Ovary (tissue), 9 donors: Measurements from ENCODE around the gene AKT1S1. TPM values are rescaled to one million over a fixed set of nuclear protein-coding genes. Genes with fewer than 3 reads are reported as not detected.

Experiments used
- DNase-seq, 5 donors: peaks; one replicate each; pipeline ENCODE4 v3.0.0-alpha.2; 2019 to 2020
- H3K27ac ChIP-seq, 2 donors: fragments of 200-600 bp; one replicate each; pipeline versions ENCODE4 v1.5.1 to v1.8.0; 2019 to 2022
- H3K27me3 ChIP-seq: fragments of 200-600 bp; one replicate; pipeline ENCODE4 v1.8.0; 2022
- H3K36me3 ChIP-seq: fragments of 200-600 bp; sonication (generic); one replicate; pipeline ENCODE4 v1.5.1; 2019
- H3K4me1 ChIP-seq: one replicate; pipeline ENCODE4 v1.8.1; 2013; ENCODE audit warnings: mild to moderate bottlenecking, moderate library complexity; ENCODE audit not compliant: insufficient read depth
- H3K4me3 ChIP-seq: fragments of 200-600 bp; sonication (generic); one replicate; pipeline ENCODE4 v1.5.1; 2017
- H3K9me3 ChIP-seq, 2 donors: fragments of 200-600 bp in 1 of 2; sonication (generic) in 1 of 2; one replicate each; pipeline versions ENCODE4 v1.5.1 to v1.8.1; 2013 to 2019; ENCODE audit warnings: mild to moderate bottlenecking in 1 of 2, moderate library complexity in 1 of 2
- EP300 ChIP-seq: sonication (generic); formaldehyde crosslinking; IDR thresholded peaks from one replicate; pipeline ENCODE4 v1.6.1; 2017; ENCODE audit warnings: antibody characterized with exemption
- POLR2A ChIP-seq: fragments of 450-650 bp; IDR thresholded peaks from one replicate; pipeline ENCODE4 v1.6.1; 2017; ENCODE audit warnings: antibody characterized with exemption, mild to moderate bottlenecking, moderate library complexity
- WGBS, 3 donors: extraction: QIAGEN DNeasy Blood & Tissue Kit in 1 of 3; methylation state at CpG; one replicate each; pipeline versions ENCODE4 v1.1.5 to v1.1.7; 2013 to 2017; 5-methylcytosine and 5-hydroxymethylcytosine counted together
- intact Hi-C, 4 donors: fragments of 100-400 bp; cut with DNase I; formaldehyde crosslinking; loops; one replicate each; pipeline versions ENCODE4 v1.11.0 to v1.15.1; 2022 to 2023
- polyA plus RNA-seq, 2 donors: library from polyadenylated mRNA; stranded (reverse); fragments of 200-250 nt in 1 of 2; fragments of 350-450 nt in 1 of 2; fragmentation: Illumina TruSeq in 1 of 2; extraction: RNeasy Lipid Tissue Mini Kit (QIAGEN cat#74804) in 1 of 2; gene quantifications; one replicate each; pipeline ENCODE4 v1.2.3, GENCODE V29; 2013 to 2014
- total RNA-seq, 7 donors: library from RNA; depleted of rRNA in 2 of 7; stranded (reverse); fragments of >200 nt in 2 of 7; fragmentation: NEBNext Ultra II Directional in 3 of 7; extraction: Animal tissue kit (Norgen Biotek cat#: 25700) in 3 of 7; gene quantifications; one replicate each; pipeline versions ENCODE4 v1.1.0 to v1.2.4, GENCODE V29; 2016 to 2023
- TF ChIP-seq, protein P1 (sequence below), 3 donors: fragments of 450-650 bp in 2 of 3; fragments of 200-600 bp in 1 of 3; IDR thresholded peaks; one replicate each; pipeline versions ENCODE4 v1.5.1 to v1.8.0; 2016 to 2022; ENCODE audit warnings: antibody characterized with exemption in 3 of 3, mild to moderate bottlenecking in 1 of 3
- donor health status: DM: no; HTN: no; CAD: no; lungs with moderate emphysema.
- donor health status: DM: no; HTN: no; CAD: no.
- donor health status: Bipolar disorder and iron deficiency.
- donor health status: DM: yes; HTN: yes; CAD: no.
- donor health status: DM: no; HTN: no; CAD: no.
- donor health status: DM: yes; HTN: yes; CAD: no.

AKT1S1 gene
- total and polyA plus RNA-seq, 9 donors = 10.6 to 45.3 (median 30.0) TPM

DNA sequence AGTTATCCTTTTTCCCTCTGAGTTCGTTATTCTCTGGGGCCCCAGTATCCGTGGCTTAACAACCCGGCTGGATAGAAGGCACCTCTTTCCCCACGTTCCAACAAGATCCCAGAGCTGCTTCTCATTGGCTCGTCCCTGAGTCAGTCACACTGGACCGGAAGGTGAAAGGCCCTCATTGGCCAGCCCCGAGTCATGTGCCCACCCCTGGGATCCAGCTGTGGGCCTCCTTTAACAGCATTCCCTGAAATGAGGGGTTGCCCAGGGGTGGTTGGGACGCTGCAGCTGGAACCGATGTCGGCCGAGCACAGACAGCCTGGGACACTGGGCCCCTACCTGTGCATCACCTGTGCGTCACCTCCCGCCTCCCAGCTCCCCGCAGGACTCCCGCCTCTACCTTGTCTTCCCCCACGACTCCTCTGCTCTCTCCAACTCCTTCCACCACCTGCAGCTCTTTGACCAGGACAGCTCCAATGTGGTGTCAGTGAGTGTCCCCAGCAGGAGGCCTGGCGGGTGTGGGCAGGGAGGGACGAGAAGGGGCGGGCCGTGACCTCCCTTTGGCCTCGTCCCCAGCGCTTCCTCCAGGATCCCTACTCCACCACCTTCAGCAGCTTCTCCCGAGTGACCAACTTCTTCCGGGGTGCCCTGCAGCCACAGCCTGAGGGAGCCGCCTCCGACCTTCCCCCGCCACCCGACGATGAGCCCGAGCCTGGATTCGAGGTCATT is 4.7 kb upstream of the AKT1S1 start:
- Histone ChIP-seq H3K27ac (no peak overlapping the region), H3K4me1 (no peaks in the 10 kb centered on the region), H3K4me3 (no peak overlapping the region), H3K27me3 (no peaks in the 10 kb centered on the region), H3K36me3 (no peaks in the 10 kb centered on the region), H3K9me3 (no peaks in the 10 kb centered on the region)
- WGBS, 3 donors = 86 to 90% (median 89%) methylated on average over 31 of the region's 31 CpGs
- TF ChIP-seq, protein P1, sequence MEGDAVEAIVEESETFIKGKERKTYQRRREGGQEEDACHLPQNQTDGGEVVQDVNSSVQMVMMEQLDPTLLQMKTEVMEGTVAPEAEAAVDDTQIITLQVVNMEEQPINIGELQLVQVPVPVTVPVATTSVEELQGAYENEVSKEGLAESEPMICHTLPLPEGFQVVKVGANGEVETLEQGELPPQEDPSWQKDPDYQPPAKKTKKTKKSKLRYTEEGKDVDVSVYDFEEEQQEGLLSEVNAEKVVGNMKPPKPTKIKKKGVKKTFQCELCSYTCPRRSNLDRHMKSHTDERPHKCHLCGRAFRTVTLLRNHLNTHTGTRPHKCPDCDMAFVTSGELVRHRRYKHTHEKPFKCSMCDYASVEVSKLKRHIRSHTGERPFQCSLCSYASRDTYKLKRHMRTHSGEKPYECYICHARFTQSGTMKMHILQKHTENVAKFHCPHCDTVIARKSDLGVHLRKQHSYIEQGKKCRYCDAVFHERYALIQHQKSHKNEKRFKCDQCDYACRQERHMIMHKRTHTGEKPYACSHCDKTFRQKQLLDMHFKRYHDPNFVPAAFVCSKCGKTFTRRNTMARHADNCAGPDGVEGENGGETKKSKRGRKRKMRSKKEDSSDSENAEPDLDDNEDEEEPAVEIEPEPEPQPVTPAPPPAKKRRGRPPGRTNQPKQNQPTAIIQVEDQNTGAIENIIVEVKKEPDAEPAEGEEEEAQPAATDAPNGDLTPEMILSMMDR (IDR thresholded peaks at IDR 0.05) = no peak
- TF ChIP-seq POLR2A = no peak
- no peak for TF ChIP-seq EP300
- intact Hi-C loops = loop anchor here in 1 of 4 donors (5.0 kb wide), 1 partner anchor 135 kb away; no protein-coding TSS in a partner anchor
- DNase-seq = peak in 3 of 5 donors; percentile 28 to 42 (median 33)

DNA sequence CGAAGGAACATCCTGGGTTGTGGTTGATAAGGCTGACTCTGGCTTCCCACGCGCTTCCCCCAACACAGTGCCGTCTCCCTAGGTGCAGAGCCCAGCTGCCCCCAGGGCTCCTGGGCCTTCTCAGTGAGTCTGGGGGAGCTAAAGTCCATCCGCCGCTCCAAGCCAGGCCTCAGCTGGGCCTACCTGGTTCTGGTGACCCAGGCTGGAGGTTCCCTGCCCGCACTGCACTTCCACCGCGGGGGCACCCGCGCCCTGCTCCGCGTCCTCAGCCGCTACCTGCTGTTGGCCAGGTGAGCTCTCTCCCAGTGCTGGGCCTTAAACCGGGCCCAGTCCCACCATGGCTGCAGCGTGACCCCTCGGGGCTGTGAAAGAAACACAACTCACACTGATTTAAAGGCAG is 4.0 kb upstream of the AKT1S1 start:
- Histone ChIP-seq H3K36me3 (no peaks in the 10 kb centered on the region), H3K4me1 (no peaks in the 10 kb centered on the region), H3K27ac (no peak overlapping the region), H3K27me3 (no peaks in the 10 kb centered on the region), H3K9me3 (no peaks in the 10 kb centered on the region), H3K4me3 (no peak overlapping the region)
- TF ChIP-seq POLR2A (no peak), EP300 (no peak)
- TF ChIP-seq, protein P1 (IDR thresholded peaks at IDR 0.05) = no peak
- intact Hi-C loops = loop anchor here in 1 of 4 donors (5.0 kb wide), 1 partner anchor 134 kb away; no protein-coding TSS in a partner anchor
- WGBS, 3 donors = 90 to 95% (median 94%) methylated on average over 17 of the region's 17 CpGs
- peak in 2 of 5 donors; percentile 35 to 37 for DNase-seq

DNA sequence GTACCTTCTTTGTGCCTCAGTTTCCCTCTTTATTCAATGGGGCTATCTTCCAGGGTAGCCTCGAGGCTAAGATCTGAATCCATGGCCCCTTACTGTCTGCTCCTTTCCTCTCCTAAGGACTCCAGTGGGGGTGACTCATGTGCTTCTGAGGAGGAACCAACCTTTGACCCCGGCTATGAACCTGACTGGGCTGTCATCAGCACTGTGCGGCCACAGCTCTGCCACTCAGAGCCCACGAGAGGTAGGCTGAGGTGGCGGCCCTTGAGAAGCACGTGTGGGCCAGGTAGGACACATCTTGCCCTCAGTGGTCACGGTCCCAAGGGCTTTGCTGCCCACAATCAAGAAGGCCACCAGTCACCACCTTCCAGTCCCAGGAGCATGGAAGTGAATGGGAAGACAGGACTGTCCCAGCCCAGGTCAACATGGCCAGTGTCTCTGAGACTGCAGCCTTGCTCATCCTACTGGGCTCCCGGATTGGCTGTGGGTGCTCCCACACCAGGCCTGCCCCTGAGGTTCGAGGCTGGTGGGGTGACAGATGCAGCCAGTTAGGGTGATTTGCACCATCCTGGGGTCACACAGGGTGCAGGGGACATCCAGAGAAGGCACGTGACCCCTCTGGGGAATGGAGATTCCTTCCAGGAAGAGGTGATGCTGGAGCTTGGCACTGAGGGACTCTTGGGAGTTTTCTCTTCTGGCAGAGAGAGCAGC is 3.2 kb upstream of the AKT1S1 start:
- no peak overlapping the region for H3K4me3 ChIP-seq
- H3K9me3 ChIP-seq = no peaks in the 10 kb centered on the region
- WGBS, 3 donors = 87 to 93% (median 87%) methylated on average over 10 of the region's 10 CpGs
- H3K36me3 ChIP-seq = no peaks in the 10 kb centered on the region
- intact Hi-C loops = loop anchor here in 1 of 4 donors (5.0 kb wide), 1 partner anchor 133 kb away; no protein-coding TSS in a partner anchor
- no peaks in the 10 kb centered on the region for H3K4me1 ChIP-seq
- H3K27me3 ChIP-seq = no peaks in the 10 kb centered on the region
- DNase-seq = peak in 1 of 5 donors; percentile 34
- H3K27ac ChIP-seq = no peak overlapping the region
- TF ChIP-seq POLR2A (no peak), EP300 (no peak)
- TF ChIP-seq, protein P1 (IDR thresholded peaks at IDR 0.05) = no peak

DNA sequence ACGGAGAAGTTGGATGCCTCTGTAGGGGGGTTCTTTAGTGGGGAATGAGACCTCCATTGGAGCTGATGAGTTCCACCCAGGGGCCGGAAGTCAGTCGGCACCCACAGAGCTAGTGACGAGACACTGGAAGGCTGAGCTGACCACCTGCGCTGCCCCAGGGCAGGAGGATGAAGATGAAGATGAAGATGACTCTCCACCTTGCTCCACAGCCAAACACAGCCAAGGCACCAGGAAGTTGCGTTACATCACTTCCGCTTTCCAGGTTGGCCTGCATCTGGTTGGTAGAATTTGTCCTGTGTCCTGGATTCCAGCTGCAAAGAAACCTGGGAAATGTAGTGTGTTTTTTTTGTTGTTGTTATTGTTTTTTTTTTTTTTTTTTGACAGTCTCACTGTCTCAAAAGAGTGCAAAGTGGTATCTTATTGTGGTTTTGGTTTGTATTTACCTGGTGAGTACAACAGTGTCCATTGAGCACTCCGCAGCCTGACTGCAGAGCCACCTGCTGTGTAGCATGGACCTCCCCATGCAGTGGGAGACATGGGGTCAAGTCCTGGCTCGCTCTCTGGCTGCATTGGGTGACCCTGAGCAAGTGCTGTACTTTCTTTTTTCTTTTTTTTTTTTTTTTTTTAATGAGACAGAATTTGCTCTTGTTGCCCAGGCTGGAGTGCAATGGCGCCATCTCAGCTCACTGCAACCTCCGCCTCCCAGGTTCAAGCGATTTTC is 2.2 kb upstream of the AKT1S1 start:
- peak in 4 of 5 donors; percentile 32 to 45 (median 43) for DNase-seq
- WGBS, 3 donors = 92 to 93% (median 93%) methylated on average over 12 of the region's 12 CpGs
- Histone ChIP-seq H3K36me3 (no peaks in the 10 kb centered on the region), H3K27me3 (no peaks in the 10 kb centered on the region), H3K9me3 (no peaks in the 10 kb centered on the region), H3K4me3 (no peak overlapping the region), H3K4me1 (no peaks in the 10 kb centered on the region), H3K27ac (no peak overlapping the region)
- TF ChIP-seq POLR2A = no peak
- TF ChIP-seq EP300 = no peak
- TF ChIP-seq, protein P1 (IDR thresholded peaks at IDR 0.05) = no peak
- intact Hi-C loops = loop anchor here in 1 of 4 donors (2.0 kb wide), 1 partner anchor 49 kb away; the partner anchor contains the start of genes ATF5 and NUP62
